HepG2 (cell line): Measurements from ENCODE around the gene EDA2R.

Experiments
- ASH2L ChIP-seq: fragments of 300-600, 200-600 bp; sonication (generic); IDR thresholded peaks from 2 replicates; pipeline ENCODE4 v1.7.0; 2017; ENCODE audit warnings: low read depth, mild to moderate bottlenecking, moderate library complexity, mixed read lengths, low read length; ENCODE audit not compliant: insufficient read length
- BRCA1 ChIP-seq: sonication (generic); formaldehyde crosslinking; IDR thresholded peaks from 2 replicates; pipeline ENCODE4 v1.4.0; 2020; ENCODE audit warnings: missing genetic modification reagents
- ELK4 ChIP-seq: sonication (generic); formaldehyde crosslinking; IDR thresholded peaks from 2 replicates; pipeline ENCODE4 v1.9.0; 2021; ENCODE audit warnings: missing genetic modification reagents, borderline replicate concordance
- FOSL2 ChIP-seq: sonication (generic); formaldehyde crosslinking; IDR thresholded peaks from 2 replicates; pipeline ENCODE4 v1.4.0; 2020; ENCODE audit warnings: missing genetic modification reagents
- FOXM1 ChIP-seq: sonication (generic); formaldehyde crosslinking; IDR thresholded peaks from 2 replicates; pipeline ENCODE4 v1.5.0; 2020; ENCODE audit warnings: missing genetic modification reagents
- FOXO1 ChIP-seq: sonication (generic); formaldehyde crosslinking; IDR thresholded peaks from 2 replicates; pipeline ENCODE4 v1.4.0; 2020; ENCODE audit warnings: missing genetic modification reagents
- KLF16 ChIP-seq, 2 experiments: sonication (generic) in 1 of 2; formaldehyde crosslinking in 1 of 2; IDR thresholded peaks; 2 replicates each; pipeline versions ENCODE4 v1.6.1 to v1.8.0; 2016 to 2023; ENCODE audit warnings: missing genetic modification reagents in 2 of 2, missing compliant biosample characterization in 1 of 2
- MNT ChIP-seq: fragments of 450-650 bp; IDR thresholded peaks from 2 replicates; pipeline ENCODE4 v1.6.1; 2016
- TBL1XR1 ChIP-seq: fragments of 150-350 bp; IDR thresholded peaks from 2 replicates; pipeline ENCODE4 v1.6.1; 2014; ENCODE audit warnings: borderline replicate concordance, low read length; ENCODE audit not compliant: partially characterized antibody
- ZSCAN22 ChIP-seq: sonication (generic); formaldehyde crosslinking; IDR thresholded peaks from 2 replicates; pipeline ENCODE4 v1.4.0; 2020; ENCODE audit warnings: mild to moderate bottlenecking, missing genetic modification reagents
- TF ChIP-seq, protein P1 (sequence below): sonication (generic); formaldehyde crosslinking; IDR thresholded peaks from 2 replicates; pipeline ENCODE4 v1.5.0; 2020; ENCODE audit warnings: mild to moderate bottlenecking, missing genetic modification reagents, moderate library complexity
- TF ChIP-seq, protein P2 (sequence below): sonication (generic); formaldehyde crosslinking; IDR thresholded peaks from 2 replicates; pipeline ENCODE4 v1.4.0; 2020; ENCODE audit warnings: low read depth, missing genetic modification reagents

DNA sequence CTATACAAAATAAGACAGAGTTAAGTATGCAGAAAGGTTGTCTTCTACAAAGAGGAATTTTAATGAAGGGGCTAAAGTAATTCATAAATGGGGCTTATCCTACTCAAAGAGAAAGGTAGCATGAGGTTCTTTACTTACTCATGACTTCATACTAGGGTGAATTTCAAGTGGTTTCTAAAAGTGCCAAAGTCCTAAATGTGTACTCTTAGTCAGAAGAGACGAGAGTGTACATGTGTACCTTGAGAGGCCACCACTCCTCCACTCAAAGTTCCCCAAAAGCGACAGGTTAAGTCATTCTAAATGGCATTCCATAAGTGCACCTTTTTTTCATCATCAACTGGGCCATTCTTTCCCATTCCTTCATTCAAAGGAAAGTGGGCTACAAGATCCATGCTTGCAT is 21.9 kb downstream of the EDA2R start:
- TF ChIP-seq ELK4 (CRISPR knock-in tag) (no peak), TBL1XR1 (no peak), BRCA1 (CRISPR knock-in tag) (no peak), ZSCAN22 (CRISPR knock-in tag) (no peak), MNT (no peak), ASH2L (no peak), FOXM1 (CRISPR knock-in tag) (no peak), FOSL2 (CRISPR knock-in tag) (no peak), KLF16 (CRISPR knock-in tag; IDR thresholded peaks at IDR 0.05) (no peak), FOXO1 (CRISPR knock-in tag) (no peak)
- TF ChIP-seq, protein P1, sequence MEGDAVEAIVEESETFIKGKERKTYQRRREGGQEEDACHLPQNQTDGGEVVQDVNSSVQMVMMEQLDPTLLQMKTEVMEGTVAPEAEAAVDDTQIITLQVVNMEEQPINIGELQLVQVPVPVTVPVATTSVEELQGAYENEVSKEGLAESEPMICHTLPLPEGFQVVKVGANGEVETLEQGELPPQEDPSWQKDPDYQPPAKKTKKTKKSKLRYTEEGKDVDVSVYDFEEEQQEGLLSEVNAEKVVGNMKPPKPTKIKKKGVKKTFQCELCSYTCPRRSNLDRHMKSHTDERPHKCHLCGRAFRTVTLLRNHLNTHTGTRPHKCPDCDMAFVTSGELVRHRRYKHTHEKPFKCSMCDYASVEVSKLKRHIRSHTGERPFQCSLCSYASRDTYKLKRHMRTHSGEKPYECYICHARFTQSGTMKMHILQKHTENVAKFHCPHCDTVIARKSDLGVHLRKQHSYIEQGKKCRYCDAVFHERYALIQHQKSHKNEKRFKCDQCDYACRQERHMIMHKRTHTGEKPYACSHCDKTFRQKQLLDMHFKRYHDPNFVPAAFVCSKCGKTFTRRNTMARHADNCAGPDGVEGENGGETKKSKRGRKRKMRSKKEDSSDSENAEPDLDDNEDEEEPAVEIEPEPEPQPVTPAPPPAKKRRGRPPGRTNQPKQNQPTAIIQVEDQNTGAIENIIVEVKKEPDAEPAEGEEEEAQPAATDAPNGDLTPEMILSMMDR (CRISPR knock-in tag): no peak
- TF ChIP-seq, protein P2, sequence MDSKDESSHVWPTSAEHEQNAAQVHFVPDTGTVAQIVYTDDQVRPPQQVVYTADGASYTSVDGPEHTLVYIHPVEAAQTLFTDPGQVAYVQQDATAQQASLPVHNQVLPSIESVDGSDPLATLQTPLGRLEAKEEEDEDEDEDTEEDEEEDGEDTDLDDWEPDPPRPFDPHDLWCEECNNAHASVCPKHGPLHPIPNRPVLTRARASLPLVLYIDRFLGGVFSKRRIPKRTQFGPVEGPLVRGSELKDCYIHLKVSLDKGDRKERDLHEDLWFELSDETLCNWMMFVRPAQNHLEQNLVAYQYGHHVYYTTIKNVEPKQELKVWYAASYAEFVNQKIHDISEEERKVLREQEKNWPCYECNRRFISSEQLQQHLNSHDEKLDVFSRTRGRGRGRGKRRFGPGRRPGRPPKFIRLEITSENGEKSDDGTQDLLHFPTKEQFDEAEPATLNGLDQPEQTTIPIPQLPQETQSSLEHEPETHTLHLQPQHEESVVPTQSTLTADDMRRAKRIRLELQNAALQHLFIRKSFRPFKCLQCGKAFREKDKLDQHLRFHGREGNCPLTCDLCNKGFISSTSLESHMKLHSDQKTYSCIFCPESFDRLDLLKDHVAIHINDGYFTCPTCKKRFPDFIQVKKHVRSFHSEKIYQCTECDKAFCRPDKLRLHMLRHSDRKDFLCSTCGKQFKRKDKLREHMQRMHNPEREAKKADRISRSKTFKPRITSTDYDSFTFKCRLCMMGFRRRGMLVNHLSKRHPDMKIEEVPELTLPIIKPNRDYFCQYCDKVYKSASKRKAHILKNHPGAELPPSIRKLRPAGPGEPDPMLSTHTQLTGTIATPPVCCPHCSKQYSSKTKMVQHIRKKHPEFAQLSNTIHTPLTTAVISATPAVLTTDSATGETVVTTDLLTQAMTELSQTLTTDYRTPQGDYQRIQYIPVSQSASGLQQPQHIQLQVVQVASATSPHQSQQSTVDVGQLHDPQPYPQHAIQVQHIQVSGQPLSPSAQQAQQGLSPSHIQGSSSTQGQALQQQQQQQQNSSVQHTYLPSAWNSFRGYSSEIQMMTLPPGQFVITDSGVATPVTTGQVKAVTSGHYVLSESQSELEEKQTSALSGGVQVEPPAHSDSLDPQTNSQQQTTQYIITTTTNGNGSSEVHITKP (CRISPR knock-in tag): no peak
